HG02973 (cell line): ENCODE data around the gene UBN1.
"Not testable (repeated sequence)": the region's sequence is repeated elsewhere in the genome, so short reads cannot be mapped to it uniquely, and the experiment has no call there.

ENCODE experiments used
- ATAC-seq: cut with Tn5 transposase; IDR thresholded peaks from one replicate; pipeline ENCODE4 v1.9.1; 2021; ENCODE audit warnings: moderate library complexity; ENCODE audit not compliant: unreplicated experiment

The UBN1 gene

GRCh38 chr16:4882633-4883285, 35.5 kb downstream of the UBN1 start:
- ATAC-seq, result no peak

- ATAC-seq, result no peak
Observed at GRCh38 chr16:4883501-4883900, 36.2 kb downstream of the UBN1 start.

- no peak for ATAC-seq
Observed at GRCh38 chr16:4884209-4884608, 36.9 kb downstream of the UBN1 start.

GRCh38 chr16:4884972-4885874, 37.9 kb downstream of the UBN1 start:
- ATAC-seq, result no peak

- ATAC-seq, result no peak
Observed at GRCh38 chr16:4886151-4886550, 38.9 kb downstream of the UBN1 start.

GRCh38 chr16:4888428-4889135, 41.3 kb downstream of the UBN1 start:
- ATAC-seq, result no peak

- ATAC-seq, result no peak
Observed at GRCh38 chr16:4890026-4890425, 42.7 kb downstream of the UBN1 start.

GRCh38 chr16:4890686-4891085, 43.4 kb downstream of the UBN1 start:
- ATAC-seq, result no peak

GRCh38 chr16:4891097-4891885, 44.0 kb downstream of the UBN1 start:
- ATAC-seq, result no peak

- ATAC-seq, result no peak
Observed at GRCh38 chr16:4891886-4892216, 44.6 kb downstream of the UBN1 start.

- no peak for ATAC-seq
Observed at GRCh38 chr16:4892361-4893102, 45.3 kb downstream of the UBN1 start.

GRCh38 chr16:4893103-4893862, 46.0 kb downstream of the UBN1 start:
- ATAC-seq, result no peak

- ATAC-seq, result no peak
Observed at GRCh38 chr16:4894276-4895150, 47.2 kb downstream of the UBN1 start.

GRCh38 chr16:4895366-4895765, 48.1 kb downstream of the UBN1 start:
- ATAC-seq, result no peak

GRCh38 chr16:4896761-4897160, 49.5 kb downstream of the UBN1 start:
- ATAC-seq, result not testable (repeated sequence)

GRCh38 chr16:4897328-4897727, 50.0 kb downstream of the UBN1 start:
- ATAC-seq, result no peak

GRCh38 chr16:4898811-4899473, 51.7 kb downstream of the UBN1 start:
- no peak for ATAC-seq

GRCh38 chr16:4899474-4899846, 52.2 kb downstream of the UBN1 start:
- no peak for ATAC-seq
